ENCODE results near the gene CORIN.
"Not testable (repeated sequence)": the region's sequence is repeated elsewhere in the genome, so short reads cannot be mapped to it uniquely, and the experiment has no call there.

The CORIN gene

GRCh38 chr4:47830265-47831025 is 7.4 kb downstream of the CORIN start:
- DNase-seq: no peak

GRCh38 chr4:47829438-47829837 is 8.4 kb downstream of the CORIN start:
- DNase-seq: no peak

- no peak for DNase-seq
Observed at GRCh38 chr4:47827343-47828047, 10.4 kb downstream of the CORIN start.

- DNase-seq: no peak
Observed at GRCh38 chr4:47824840-47825239, 13.0 kb downstream of the CORIN start.

GRCh38 chr4:47819178-47819577 is 18.7 kb downstream of the CORIN start:
- no peak for DNase-seq

GRCh38 chr4:47817275-47817674 is 20.6 kb downstream of the CORIN start:
- no peak for DNase-seq

GRCh38 chr4:47816748-47817147 is 21.1 kb downstream of the CORIN start:
- DNase-seq: no peak

- no peak for DNase-seq
Observed at GRCh38 chr4:47814618-47815295, 23.1 kb downstream of the CORIN start.

- DNase-seq: no peak
Observed at GRCh38 chr4:47809654-47810203, 28.1 kb downstream of the CORIN start.

- no peak for DNase-seq
Observed at GRCh38 chr4:47804598-47804997, 33.3 kb downstream of the CORIN start.

GRCh38 chr4:47801481-47802002 is 36.3 kb downstream of the CORIN start:
- no peak for DNase-seq

- no peak for DNase-seq
Observed at GRCh38 chr4:47798165-47798564, 39.7 kb downstream of the CORIN start.

GRCh38 chr4:47791965-47792364 is 45.9 kb downstream of the CORIN start:
- no peak for DNase-seq

GRCh38 chr4:47790105-47790504 is 47.8 kb downstream of the CORIN start:
- DNase-seq: no peak

- no peak for DNase-seq
Observed at GRCh38 chr4:47788126-47788525, 49.7 kb downstream of the CORIN start.

GRCh38 chr4:47786958-47787370 is 50.9 kb downstream of the CORIN start:
- no peak for DNase-seq

- DNase-seq: no peak
Observed at GRCh38 chr4:47785153-47785552, 52.7 kb downstream of the CORIN start.

- DNase-seq: no peak
Observed at GRCh38 chr4:47784222-47784621, 53.6 kb downstream of the CORIN start.

- no peak for DNase-seq
Observed at GRCh38 chr4:47776353-47776752, 61.5 kb downstream of the CORIN start.

- DNase-seq: no peak
Observed at GRCh38 chr4:47774079-47774478, 63.8 kb downstream of the CORIN start.

- no peak for DNase-seq
Observed at GRCh38 chr4:47771020-47771419, 66.8 kb downstream of the CORIN start.

- not testable (repeated sequence) for DNase-seq
Observed at GRCh38 chr4:47767956-47768355, 69.9 kb downstream of the CORIN start.

- DNase-seq: no peak
Observed at GRCh38 chr4:47763279-47763678, 74.6 kb downstream of the CORIN start.
